H1 (cell line): ENCODE measurements around the gene CEBPG. TPM values are rescaled to one million over a fixed set of nuclear protein-coding genes. Genes with fewer than 3 reads are reported as not detected.

Source experiments
- CBX5 ChIP-seq: fragments of 300-800, 300-1000 bp; sonication (generic); IDR thresholded peaks from 2 replicates; pipeline ENCODE4 v1.7.1; 2016; ENCODE audit warnings: antibody characterized with exemption, low read length, low read depth
- CHD1 ChIP-seq: IDR thresholded peaks from 2 replicates; pipeline ENCODE4 v1.6.1; 2012; ENCODE audit warnings: low read depth, low read length, improper control_type of control experiment
- NANOG ChIP-seq: IDR thresholded peaks from 2 replicates; pipeline ENCODE4 v1.6.1; 2011; ENCODE audit warnings: low read length, low read depth, mild to moderate bottlenecking, inconsistent platforms; ENCODE audit not compliant: insufficient read depth, poor library complexity, severe bottlenecking
- PHF8 ChIP-seq: fragments of 200-600 bp; sonication (generic); conservative IDR thresholded peaks from 2 replicates; pipeline ENCODE4 v1.7.1; 2012; ENCODE audit warnings: low read depth, mild to moderate bottlenecking, inconsistent platforms, low read length, moderate library complexity
- RNF2 ChIP-seq: fragments of 200-900, 300-1000 bp; sonication (generic); IDR thresholded peaks from 2 replicates; pipeline ENCODE4 v1.7.1; 2016; ENCODE audit warnings: borderline replicate concordance, low read depth, mild to moderate bottlenecking, antibody characterized with exemption, low read length; ENCODE audit not compliant: poor library complexity, severe bottlenecking; ENCODE audit errors: missing control alignments
- polyA plus RNA-seq, 7 experiments: library from polyadenylated mRNA; depleted of rRNA in 3 of 7; stranded (reverse) in 5 of 7; unstranded in 2 of 7; fragments of >200 nt in 5 of 7; fragments of 200-250 nt in 2 of 7; gene quantifications; 1 replicate in 5 of 7; 2 replicates in 1 of 7; 4 replicates in 1 of 7; pipeline versions ENCODE4 v1.2.1 to v1.2.3, GENCODE V29; 2011 to 2013; ENCODE audit warnings: missing spikeins in 2 of 7, mixed read lengths in 2 of 7
- total RNA-seq: library from RNA; stranded (reverse); fragmentation: NEBNext Ultra II Directional; extraction: Animal tissue kit (Norgen Biotek cat#: 25700); gene quantifications from 2 replicates; pipeline ENCODE4 v1.2.1, GENCODE V29; 2021

Gene CEBPG
- total and polyA plus RNA-seq, 2 of the 8 experiments (the other 6 are each of a cell fraction or from before 2014, with no cell fraction given): 12.3 to 35.4 TPM

DNA sequence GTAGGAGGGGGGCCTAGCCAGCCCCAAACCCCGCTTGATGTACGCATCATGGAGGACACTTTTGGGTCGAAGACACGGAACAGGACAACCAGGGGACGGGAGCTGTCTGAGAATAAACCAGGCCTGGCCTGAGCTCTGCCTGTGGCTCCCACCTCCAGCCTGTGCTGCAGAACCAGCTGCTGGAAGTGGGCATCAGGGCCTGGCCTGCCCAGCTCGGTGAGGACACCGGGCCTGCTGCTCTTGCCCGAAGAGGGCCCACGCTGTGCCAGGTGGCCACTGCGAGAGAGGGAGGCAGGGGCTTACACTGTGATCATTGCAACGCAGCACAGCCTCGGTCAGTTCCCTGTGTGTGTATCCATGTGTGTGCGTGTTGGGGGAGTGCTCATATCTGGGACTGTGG, 34.6 kb downstream of the CEBPG start (continued):
- TF ChIP-seq CBX5 (no peak), CHD1 (no peak), PHF8 (no peak), RNF2 (no peak), NANOG (no peak)
- TF ChIP-seq, all 59 proteins: peak for 0
